Measurements from ENCODE around the gene OAS2.

OAS2 gene

GRCh38 chr12:113000433-113000832 lies 22.1 kb downstream of the OAS2 start:
- DNase-seq (ENCODE audit: low read depth) = no peak
- H3K4me3 ChIP-seq (ENCODE audit: low read depth, low read length) = no peak overlapping the region
- no peak for TF ChIP-seq CTCF (IDR thresholded peaks at IDR 0.05; ENCODE audit: insufficient read depth, low read depth, low read length, missing control alignments)

DNA sequence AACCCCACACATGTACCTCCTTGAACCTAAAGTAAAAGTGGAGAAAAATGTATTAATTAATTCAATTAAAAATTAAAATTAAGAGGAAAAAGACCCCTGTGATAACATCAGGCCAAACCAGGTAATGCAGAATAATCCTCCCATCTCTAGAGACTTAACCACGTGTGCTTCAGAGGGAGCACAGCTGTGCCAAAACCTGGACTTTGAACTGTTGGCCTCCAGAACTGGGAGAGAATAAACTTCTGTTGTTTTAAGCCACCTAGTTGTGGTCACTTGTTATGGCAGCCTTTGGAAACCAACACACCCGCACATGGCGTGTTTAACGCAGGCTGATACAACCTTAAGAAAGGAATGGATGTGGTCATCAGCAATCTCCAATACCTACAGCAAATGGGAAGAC lies 23.8 kb downstream of the OAS2 start:
- H3K4me3 ChIP-seq (ENCODE audit: low read depth, low read length) = no peak overlapping the region
- DNase-seq (ENCODE audit: low read depth) = no peak
- TF ChIP-seq CTCF (IDR thresholded peaks at IDR 0.05; ENCODE audit: insufficient read depth, low read depth, low read length, missing control alignments) = no peak

DNA sequence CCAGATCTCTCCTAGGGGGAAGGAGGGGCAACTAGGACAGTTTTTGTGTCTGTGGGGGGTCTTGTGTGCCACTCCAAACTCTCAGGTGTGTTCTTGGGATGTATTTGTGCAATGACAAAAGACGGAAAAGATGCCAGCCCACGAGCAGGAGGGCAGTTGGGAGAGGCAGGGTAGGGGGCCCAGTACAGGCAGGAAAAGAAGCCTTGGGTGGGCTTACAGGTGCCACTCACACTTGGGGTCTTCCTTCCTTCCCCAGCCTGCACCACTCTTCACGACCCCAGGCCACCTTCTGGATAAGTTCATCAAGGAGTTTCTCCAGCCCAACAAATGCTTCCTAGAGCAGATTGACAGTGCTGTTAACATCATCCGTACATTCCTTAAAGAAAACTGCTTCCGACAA lies 24.4 kb downstream of the OAS2 start:
- H3K4me3 ChIP-seq (ENCODE audit: low read depth, low read length) = no peak overlapping the region
- no peak for DNase-seq (ENCODE audit: low read depth)
- no peak for TF ChIP-seq CTCF (IDR thresholded peaks at IDR 0.05; ENCODE audit: insufficient read depth, low read depth, low read length, missing control alignments)

GRCh38 chr12:113003636-113004035 lies 25.3 kb downstream of the OAS2 start:
- TF ChIP-seq CTCF (IDR thresholded peaks at IDR 0.05; ENCODE audit: insufficient read depth, low read depth, low read length, missing control alignments) = no peak
- no peak for DNase-seq (ENCODE audit: low read depth)

GRCh38 chr12:113005762-113006161 lies 27.4 kb downstream of the OAS2 start:
- peak; percentile 6 for TF ChIP-seq CTCF (IDR thresholded peaks at IDR 0.05; ENCODE audit: insufficient read depth, low read depth, low read length, missing control alignments)
- DNase-seq (ENCODE audit: low read depth) = no peak
- no peak overlapping the region for H3K4me3 ChIP-seq (ENCODE audit: low read depth, low read length)

More at GRCh38 chr12:113003636-113004035, 25.3 kb downstream of the OAS2 start:
- no peak overlapping the region for H3K4me3 ChIP-seq (ENCODE audit: low read depth, low read length)

- H3K4me3 ChIP-seq (ENCODE audit: low read depth, low read length) = no peak overlapping the region
- TF ChIP-seq CTCF (IDR thresholded peaks at IDR 0.05; ENCODE audit: insufficient read depth, low read depth, low read length, missing control alignments) = no peak
- no peak for DNase-seq (ENCODE audit: low read depth)
Measured at GRCh38 chr12:113006206-113006605, 27.9 kb downstream of the OAS2 start.

DNA sequence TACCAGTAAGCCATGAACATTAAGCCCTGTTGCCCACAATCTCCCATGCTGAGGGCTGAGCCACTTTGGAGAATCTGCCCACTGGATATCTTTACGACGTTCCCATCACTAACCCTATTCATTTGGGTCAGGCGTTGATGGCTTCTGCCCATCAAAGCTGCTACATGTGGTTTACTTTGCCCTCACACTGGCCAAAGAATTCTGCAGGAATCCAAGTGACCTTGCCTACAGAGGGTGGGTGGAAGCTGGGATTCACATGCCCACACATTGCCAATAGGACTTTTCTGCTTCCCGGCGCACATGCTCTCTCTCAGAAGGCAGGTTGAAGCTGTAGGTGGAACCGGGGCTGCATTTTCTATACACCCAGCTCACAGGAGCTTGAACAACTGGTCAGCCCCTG lies 28.3 kb downstream of the OAS2 start:
- no peak for DNase-seq (ENCODE audit: low read depth)
- H3K4me3 ChIP-seq (ENCODE audit: low read depth, low read length) = no peak overlapping the region
- no peak for TF ChIP-seq CTCF (IDR thresholded peaks at IDR 0.05; ENCODE audit: insufficient read depth, low read depth, low read length, missing control alignments)

All from GM12865 (cell line).